K562 (cell line): ENCODE data around the gene CARD11. TPM values are rescaled to one million over a fixed set of nuclear protein-coding genes. Genes with fewer than 3 reads are reported as not detected.

Source experiments
- ATAC-seq: fragments of 200-7000 bp; cut with Tn5 transposase; 3 replicates; pipeline ENCODE4 v1.9.1; 2020; ENCODE audit warnings: moderate library complexity
- BruUV-seq: library from RNA; stranded (reverse); fragments of 400-500 nt; replicated peaks from 2 replicates; lab custom pipeline; 2021; lab: Mats Ljungman, UMichigan
- CTCF ChIA-PET: fragments of 300-600 bp; formaldehyde crosslinking; extraction: SDS; loops from one replicate; lab custom pipeline; 2021; ENCODE audit warnings: low intra/inter-chr PET ratio; lab: Yijun Ruan, JAX
- POLR2A ChIA-PET: fragments of 300-600, 350-650 bp; sonication (Branson Sonifier 250); formaldehyde crosslinking; extraction: SDS; loops from one replicate; lab custom pipeline; 2021; ENCODE audit warnings: antibody characterized with exemption, inconsistent platforms; lab: Yijun Ruan, JAX
- DNase-seq, 4 experiments: peaks; one replicate each; pipeline versions ENCODE4 v3.0.0 to v3.0.0-alpha.2; 2011 to 2018; ENCODE audit warnings: low spot score in 3 of 4, mixed read lengths in 3 of 4; ENCODE audit errors: extremely low read depth in 1 of 4
- FAIRE-seq: peaks from 2 replicates; lab custom pipeline; 2011; peaks lifted over from hg19 to GRCh38; lab: Jason Lieb, UNC
- H2AFZ ChIP-seq: 2 replicates; pipeline ENCODE4 v1.6.0; 2011; ENCODE audit warnings: low read depth, low read length, control low read depth, inconsistent platforms
- H3K27ac ChIP-seq: fragments of 200-600 bp; 3 replicates; pipeline ENCODE4 v1.8.0; 2011; ENCODE audit warnings: low read depth, mild to moderate bottlenecking, control low read depth, inconsistent platforms, low read length, moderate library complexity, mixed read lengths; ENCODE audit errors: extremely low read depth
- H3K27me3 ChIP-seq, 2 experiments: fragments of 300-600 bp in 1 of 2; 2 replicates in 1 of 2; 3 replicates in 1 of 2; pipeline versions ENCODE4 v1.6.0 to v1.8.0; 2011; ENCODE audit warnings: inconsistent platforms in 2 of 2, low read length in 2 of 2, mild to moderate bottlenecking in 1 of 2, mixed read lengths in 1 of 2, moderate library complexity in 1 of 2; ENCODE audit not compliant: control insufficient read depth in 2 of 2, insufficient read depth in 2 of 2
- H3K36me3 ChIP-seq: fragments of 300-600 bp; 3 replicates; pipeline ENCODE4 v1.8.0; 2011; ENCODE audit warnings: mild to moderate bottlenecking, low read length, inconsistent platforms; ENCODE audit not compliant: control insufficient read depth, insufficient read depth
- H3K4me1 ChIP-seq, 2 experiments: fragments of 200-600 bp in 1 of 2; replicated peaks in 1 of 2; 2 replicates in 1 of 2; 3 replicates in 1 of 2; pipeline versions ENCODE4 v1.5.1 to v1.8.0; 2011; ENCODE audit warnings: inconsistent platforms in 2 of 2, low read length in 2 of 2, mild to moderate bottlenecking in 1 of 2, mixed read lengths in 1 of 2, moderate library complexity in 1 of 2; ENCODE audit not compliant: control insufficient read depth in 2 of 2, insufficient read depth in 2 of 2
- H3K4me2 ChIP-seq: 2 replicates; pipeline ENCODE4 v1.6.1; 2011; ENCODE audit warnings: low read length, control low read depth, inconsistent platforms, mixed read lengths; ENCODE audit not compliant: insufficient read depth
- H3K4me3 ChIP-seq: fragments of 200-600 bp; sonication (generic), shearing (Covaris generic); 2 replicates; pipeline ENCODE4 v1.5.1; 2016; ENCODE audit warnings: control low read depth, inconsistent platforms
- H3K79me2 ChIP-seq: fragments of 200-600 bp; 3 replicates; pipeline ENCODE4 v1.8.0; 2011; ENCODE audit warnings: low read length, inconsistent platforms; ENCODE audit not compliant: control insufficient read depth, insufficient read depth
- H3K9ac ChIP-seq, 2 experiments: 2 replicates each; pipeline versions ENCODE4 v1.6.0 to v1.6.1; 2011; ENCODE audit warnings: low read depth in 2 of 2, low read length in 2 of 2, control low read depth in 1 of 2, inconsistent platforms in 1 of 2, mild to moderate bottlenecking in 1 of 2, mixed read lengths in 1 of 2; ENCODE audit not compliant: insufficient read depth in 1 of 2
- H3K9me1 ChIP-seq: one replicate; pipeline ENCODE4 v1.6.0; 2011; ENCODE audit warnings: inconsistent platforms, mild to moderate bottlenecking, low read length, moderate library complexity; ENCODE audit not compliant: control insufficient read depth, insufficient read depth
- H3K9me3 ChIP-seq: replicated peaks from 2 replicates; pipeline ENCODE4 v1.5.1; 2011; ENCODE audit warnings: low read depth, low read length, inconsistent platforms; ENCODE audit not compliant: control insufficient read depth, insufficient read depth
- H4K20me1 ChIP-seq: replicated peaks from 2 replicates; pipeline ENCODE4 v1.6.1; 2011; ENCODE audit warnings: low read length, inconsistent platforms, mixed read lengths; ENCODE audit not compliant: control insufficient read depth, insufficient read depth
- BCOR ChIP-seq: fragments of 450-650 bp; IDR thresholded peaks from 2 replicates; pipeline ENCODE4 v1.6.1; 2016
- CBX8 ChIP-seq: fragments of 200-600 bp; sonication (generic); IDR thresholded peaks from 2 replicates; pipeline ENCODE4 v1.6.1; 2012; ENCODE audit warnings: borderline replicate concordance, mixed run types, low read depth, mild to moderate bottlenecking, moderate library complexity, mixed read lengths, low read length, control low read depth, inconsistent platforms; ENCODE audit not compliant: poor library complexity, severe bottlenecking; ENCODE audit errors: extremely low read depth
- CC2D1A ChIP-seq: fragments of 450-650 bp; IDR thresholded peaks from 2 replicates; pipeline ENCODE4 v1.6.1; 2017; ENCODE audit warnings: mild to moderate bottlenecking
- CGGBP1 ChIP-seq: fragments of 250-450 bp; sonication (Bioruptor Pico); IDR thresholded peaks from 2 replicates; pipeline ENCODE4 v1.9.0; 2021; ENCODE audit warnings: mild to moderate bottlenecking
- CXXC5 ChIP-seq: fragments of 250-450 bp; sonication (Bioruptor Pico); IDR thresholded peaks from 2 replicates; pipeline ENCODE4 v1.8.0; 2022; ENCODE audit warnings: inconsistent platforms, mild to moderate bottlenecking, moderate library complexity
- E2F5 ChIP-seq: sonication (generic); formaldehyde crosslinking; IDR thresholded peaks from 2 replicates; pipeline ENCODE4 v1.8.0; 2022; ENCODE audit warnings: mild to moderate bottlenecking, missing genetic modification reagents
- GATAD2B ChIP-seq: fragments of 450-650 bp; IDR thresholded peaks from 2 replicates; pipeline ENCODE4 v1.6.1; 2017; ENCODE audit warnings: mild to moderate bottlenecking, borderline replicate concordance
- GTF2B ChIP-seq: IDR thresholded peaks from 2 replicates; pipeline ENCODE4 v1.6.1; 2011; ENCODE audit not compliant: insufficient read length; ENCODE audit errors: extremely low read depth
- HDAC2 ChIP-seq: fragments of 450-650 bp; IDR thresholded peaks from 2 replicates; pipeline ENCODE4 v1.6.1; 2016; ENCODE audit warnings: mild to moderate bottlenecking
- KHSRP ChIP-seq: fragments of 450-650 bp; IDR thresholded peaks from 2 replicates; pipeline ENCODE4 v1.6.1; 2017
- MAFF ChIP-seq: IDR thresholded peaks from 2 replicates; pipeline ENCODE4 v1.6.1; 2012; ENCODE audit warnings: low read length, improper control_type of control experiment
- MAZ ChIP-seq, 2 experiments: fragments of 450-650 bp in 1 of 2; sonication (generic) in 1 of 2; formaldehyde crosslinking; IDR thresholded peaks in 1 of 2; conservative IDR thresholded peaks in 1 of 2; 2 replicates each; pipeline versions ENCODE4 v1.4.0 to v1.5.0; 2020; ENCODE audit warnings: mild to moderate bottlenecking in 1 of 2, missing genetic modification reagents in 1 of 2
- MEF2D ChIP-seq: conservative IDR thresholded peaks from 2 replicates; pipeline ENCODE4 v1.6.1; 2016; ENCODE audit warnings: low read depth, missing genetic modification characterization, missing compliant biosample characterization
- NFE2L1 ChIP-seq: fragments of 450-650 bp; IDR thresholded peaks from 2 replicates; pipeline ENCODE4 v1.6.1; 2016; ENCODE audit warnings: missing genetic modification characterization, low read depth, mild to moderate bottlenecking, missing compliant biosample characterization, moderate library complexity, borderline replicate concordance
- PHF21A ChIP-seq: fragments of 450-650 bp; IDR thresholded peaks from 2 replicates; pipeline ENCODE4 v1.6.1; 2017; ENCODE audit warnings: low read depth, borderline replicate concordance
- POLR2AphosphoS2 ChIP-seq: IDR thresholded peaks from 2 replicates; pipeline ENCODE4 v1.6.1; 2012; ENCODE audit warnings: low read length, improper control_type of control experiment
- SMARCA5 ChIP-seq: fragments of 450-650 bp; IDR thresholded peaks from 2 replicates; pipeline ENCODE4 v1.6.1; 2016
- SPI1 ChIP-seq: IDR thresholded peaks from 2 replicates; pipeline ENCODE4 v1.6.1; 2011; ENCODE audit warnings: low read depth, low read length, control low read depth, borderline replicate concordance
- TRIM24 ChIP-seq, 2 experiments: fragments of 450-650 bp; IDR thresholded peaks; 2 replicates each; pipeline ENCODE4 v1.6.1; 2016
- ZFP36 ChIP-seq: fragments of 150-350 bp; IDR thresholded peaks from 2 replicates; pipeline ENCODE4 v1.6.1; 2018; ENCODE audit warnings: low read length, low read depth; ENCODE audit not compliant: partially characterized antibody
- ZNF143 ChIP-seq: sonication (generic); formaldehyde crosslinking; IDR thresholded peaks from 2 replicates; pipeline ENCODE4 v1.9.0; 2022; ENCODE audit warnings: mild to moderate bottlenecking, missing genetic modification reagents
- ZNF644 ChIP-seq: fragments of 200-800 bp; sonication (Bioruptor generic); IDR thresholded peaks from 2 replicates; pipeline ENCODE4 v1.6.1; 2016; ENCODE audit warnings: low read depth, missing genetic modification characterization, missing compliant biosample characterization
- ZNF830 ChIP-seq: fragments of 250-450 bp; sonication (Bioruptor Pico); IDR thresholded peaks from 2 replicates; pipeline ENCODE4 v1.5.0; 2021; ENCODE audit warnings: mild to moderate bottlenecking
- WGBS: fragments of 100-300 bp; shearing (Covaris generic); methylation state at CpG from one replicate; pipeline ENCODE4 v1.1.6; 2016; ENCODE audit warnings: low coverage, mixed read lengths; ENCODE audit not compliant: insufficient coverage; ENCODE audit errors: missing lambda C conversion rate; 5-methylcytosine and 5-hydroxymethylcytosine counted together
- in situ Hi-C: fragments of 300-500 bp; cut with MboI; formaldehyde crosslinking; loops from 4 replicates; pipeline ENCODE4 v1.15.0; 2018; ENCODE audit warnings: inconsistent platforms, mixed read lengths
- intact Hi-C: fragments of 100-400 bp; cut with micrococcal nuclease; formaldehyde crosslinking; loops from 2 replicates; pipeline ENCODE4 v1.14.2; 2022
- polyA plus RNA-seq, 8 experiments: library from polyadenylated mRNA; depleted of rRNA in 4 of 8; stranded (reverse) in 5 of 8; unstranded in 3 of 8; fragments of >200 nt; fragmentation: Nextera tagmentation in 2 of 8; fragmentation: Illumina TruSeq in 1 of 8; extraction: Ambion mirVana in 2 of 8; extraction: Trizol in 1 of 8; gene quantifications; 2 replicates each; pipeline versions ENCODE4 v1.2.1 to v1.2.3, GENCODE V29; 2011 to 2014; ENCODE audit warnings: inconsistent platforms in 1 of 8, missing spikeins in 1 of 8
- total RNA-seq, 7 experiments: library from RNA; depleted of rRNA in 6 of 7; stranded (reverse); fragments of >200 nt in 6 of 7; fragmentation: Illumina TruSeq in 2 of 7; extraction: Trizol in 2 of 7; gene quantifications; 2 replicates each; pipeline versions ENCODE4 v1.2.1 to v1.2.3, GENCODE V29; 2011 to 2021; ENCODE audit warnings: low replicate concordance in 1 of 7

The CARD11 gene
- total and polyA plus RNA-seq, 9 of the 15 experiments (the other 6 are each of a cell fraction or from before 2014, with no cell fraction given), result 0.07 to 12.8 (median 5.7) TPM

GRCh38 chr7:2971914-2972834, 71.5 kb downstream of the CARD11 start:
- ATAC-seq (no peak), FAIRE-seq (no peak), DNase-seq (no peak)
- POLR2A ChIA-PET, result no interaction called here
- intact Hi-C loops, result no loop called here
- Histone ChIP-seq H3K27ac (no peak overlapping the region), H2AFZ (no peak overlapping the region), H3K9me3 (no peaks in the 10 kb centered on the region), H3K9me1 (no peaks in the 10 kb centered on the region), H3K79me2 (no peaks in the 10 kb centered on the region), H3K4me1 (no peaks in the 10 kb centered on the region; a peak in 1 of 5 replicates), H3K4me3 (no peak overlapping the region), H3K4me2 (no peak overlapping the region), H4K20me1 (no peaks in the 10 kb centered on the region), H3K36me3 (no peaks in the 10 kb centered on the region), H3K9ac (no peak overlapping the region; a peak in 1 of 4 replicates), H3K27me3 (no peaks in the 10 kb centered on the region)
- in situ Hi-C loops, result no loop called here
- BruUV-seq, result no TSS peak
- CTCF ChIA-PET, result no interaction called here
- WGBS, result 52% methylated on average over 7 of the region's 7 CpGs
- TF ChIP-seq NFE2L1 (tag), result no peak
- TF ChIP-seq ZNF143 (CRISPR knock-in tag), result no peak
- no peak for TF ChIP-seq CBX8
- no peak for TF ChIP-seq ZNF830 (CRISPR knock-in tag)
- peak; percentile 82 for TF ChIP-seq ZFP36
- TF ChIP-seq SPI1, result peak; percentile 8; the same call in 1 of the 2 replicates
- TF ChIP-seq TRIM24 (IDR thresholded peaks at IDR 0.05), result no peak
- no peak for TF ChIP-seq MAFF
- TF ChIP-seq HDAC2, result 0 out of 2 replicates have a peak, but pooled peaks have one; percentile 47
- no peak for TF ChIP-seq CXXC5 (CRISPR knock-in tag)
- TF ChIP-seq GATAD2B, result no peak
- TF ChIP-seq MAZ (CRISPR knock-in tag; conservative IDR thresholded peaks at IDR 0.05 in 1 of 2, IDR thresholded peaks at IDR 0.05 in 1 of 2), result no peak
- peak; percentile 94 for TF ChIP-seq BCOR
- TF ChIP-seq E2F5 (CRISPR knock-in tag), result no peak
- TF ChIP-seq MEF2D (tag), result no peak
- TF ChIP-seq CC2D1A, result no peak
- no peak for TF ChIP-seq GTF2B
- peak; percentile 87 for TF ChIP-seq SMARCA5
- no peak for TF ChIP-seq POLR2AphosphoS2
- TF ChIP-seq ZNF644 (tag), result no peak
- no peak for TF ChIP-seq KHSRP
- no peak for TF ChIP-seq PHF21A
- TF ChIP-seq CGGBP1 (CRISPR knock-in tag), result no peak
